NCI-H524 (cell line): ENCODE results near the gene RHOBTB1.

Experiments
- DNase-seq, 2 experiments: peaks; one replicate each; lab custom pipeline; 2025; lab: John Stamatoyannopoulos, UW

The RHOBTB1 gene

GRCh38 chr10:60964257-60965235 is 20.6 kb upstream of the RHOBTB1 start:
- peak; percentile 20 to 30 for DNase-seq

DNA sequence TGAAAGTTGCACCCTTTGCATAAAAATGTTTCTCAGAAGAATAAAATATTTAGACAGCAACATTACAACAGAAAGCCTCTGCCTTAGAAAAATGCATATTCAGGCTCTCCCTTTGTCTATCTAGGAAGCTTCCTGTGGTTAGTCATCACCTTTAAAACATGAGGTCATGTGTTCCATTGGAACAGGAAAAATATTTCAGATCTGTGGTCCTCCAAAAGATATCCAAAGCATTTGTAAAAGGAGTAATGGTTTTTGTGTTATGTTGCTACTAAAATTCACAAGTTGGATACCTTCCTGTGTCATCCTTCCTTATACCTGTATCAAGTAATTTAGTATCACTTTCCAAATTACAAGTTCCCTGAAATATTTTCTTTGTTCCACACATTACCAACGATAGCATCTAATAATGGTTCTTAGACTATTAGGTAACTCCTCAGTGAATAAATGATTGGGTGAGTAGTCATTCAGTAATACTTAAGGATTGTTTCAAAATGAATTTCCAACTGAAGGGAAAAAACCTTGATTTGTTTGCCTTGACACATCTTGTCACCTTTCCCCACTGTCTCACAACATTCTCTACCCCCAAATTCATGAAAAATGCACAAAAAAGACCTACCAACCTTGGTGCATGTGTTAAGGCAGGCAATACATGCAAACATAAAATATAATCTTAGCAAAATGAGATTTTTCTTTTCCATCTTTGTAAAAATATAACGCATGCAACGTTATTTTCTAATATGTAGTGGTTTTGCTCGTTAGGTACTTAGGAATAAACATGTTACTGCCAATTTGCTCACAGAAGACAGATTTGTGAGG is 19.7 kb upstream of the RHOBTB1 start:
- DNase-seq = no peak

GRCh38 chr10:60962946-60963345 is 19.0 kb upstream of the RHOBTB1 start:
- DNase-seq = no peak

GRCh38 chr10:60960913-60961312 is 16.9 kb upstream of the RHOBTB1 start:
- DNase-seq = no peak

DNA sequence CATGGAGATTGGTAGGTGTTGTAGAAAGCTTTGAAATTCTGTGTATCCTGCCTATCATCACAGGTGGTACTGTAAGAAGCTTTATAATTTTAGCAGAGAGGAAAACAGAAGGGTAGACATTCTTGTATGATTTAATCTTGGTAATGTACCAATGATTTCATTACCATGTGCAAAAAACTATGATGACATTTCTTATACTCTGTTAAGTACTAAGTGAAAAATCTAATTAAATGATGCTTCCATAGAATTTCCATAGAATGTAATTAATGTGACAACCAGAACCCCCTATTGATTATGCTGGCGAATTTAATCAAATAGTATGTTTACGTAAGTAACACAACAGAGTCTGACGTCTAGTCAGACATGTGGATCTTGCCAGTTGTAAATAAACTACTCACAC is 16.0 kb upstream of the RHOBTB1 start:
- DNase-seq = no peak

GRCh38 chr10:60958892-60959601 is 15.1 kb upstream of the RHOBTB1 start:
- no peak for DNase-seq

GRCh38 chr10:60957667-60958221 is 13.8 kb upstream of the RHOBTB1 start:
- DNase-seq = peak; percentile 16 to 56

DNA sequence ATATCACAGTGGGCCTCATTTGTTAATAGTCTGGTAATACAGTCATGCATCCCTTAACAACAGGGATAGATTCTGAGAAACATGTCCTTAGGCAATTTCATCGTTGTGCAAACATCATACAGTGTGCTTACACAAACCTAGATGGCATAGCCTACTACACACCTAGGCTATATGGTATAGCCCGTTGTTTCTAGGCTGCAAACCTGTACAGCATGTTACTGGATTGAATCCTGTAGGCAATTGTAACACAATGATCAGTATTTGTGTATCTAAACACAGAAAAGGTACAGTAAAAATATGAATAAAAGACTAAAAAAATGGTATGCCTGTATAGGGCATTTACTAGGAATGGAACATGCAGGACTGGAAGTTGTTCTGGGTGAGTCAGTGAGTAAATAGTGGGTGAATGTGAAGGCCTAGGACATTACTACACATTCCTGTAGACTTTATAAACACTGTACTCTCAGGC is 12.0 kb upstream of the RHOBTB1 start:
- no peak for DNase-seq

DNA sequence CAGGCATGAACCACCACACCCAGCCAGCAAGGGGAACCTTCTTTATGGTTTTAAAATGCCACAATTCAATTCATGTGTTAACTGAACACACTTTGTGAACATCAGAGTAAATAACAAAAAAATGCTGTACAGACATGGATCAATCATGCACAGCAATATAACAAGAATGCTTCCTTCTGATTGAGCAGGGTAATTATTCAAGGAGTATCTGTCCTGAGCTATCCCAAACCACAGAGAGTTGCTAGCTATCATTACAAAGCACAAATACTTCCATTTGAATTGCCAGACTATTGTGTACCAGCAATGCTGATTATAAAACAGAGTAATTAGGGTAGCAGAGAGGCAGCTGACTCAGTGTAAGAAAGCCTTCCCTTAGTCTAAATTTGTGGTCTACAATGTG is 11.3 kb upstream of the RHOBTB1 start:
- DNase-seq = no peak

DNA sequence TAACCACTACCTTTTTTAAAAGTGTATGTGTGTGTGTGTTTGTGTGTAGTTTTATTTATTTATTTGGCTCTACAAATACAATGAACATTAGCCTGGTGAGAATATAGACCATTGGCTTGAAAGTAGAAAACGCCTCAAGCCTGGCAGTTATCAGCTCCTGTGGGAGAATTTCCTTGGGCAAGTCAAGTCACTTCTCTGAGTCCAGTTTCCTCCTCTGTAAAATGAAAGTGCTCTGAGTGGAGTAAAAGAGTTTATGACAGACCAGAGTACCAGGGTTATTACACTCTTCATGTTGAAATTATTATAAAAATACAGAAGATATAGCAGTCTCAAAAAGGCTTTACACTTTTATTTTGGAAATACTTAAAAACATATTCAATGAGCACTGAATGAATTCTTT is 10.1 kb upstream of the RHOBTB1 start:
- DNase-seq = no peak

GRCh38 chr10:60953420-60953819 is 9.4 kb upstream of the RHOBTB1 start:
- no peak for DNase-seq

DNA sequence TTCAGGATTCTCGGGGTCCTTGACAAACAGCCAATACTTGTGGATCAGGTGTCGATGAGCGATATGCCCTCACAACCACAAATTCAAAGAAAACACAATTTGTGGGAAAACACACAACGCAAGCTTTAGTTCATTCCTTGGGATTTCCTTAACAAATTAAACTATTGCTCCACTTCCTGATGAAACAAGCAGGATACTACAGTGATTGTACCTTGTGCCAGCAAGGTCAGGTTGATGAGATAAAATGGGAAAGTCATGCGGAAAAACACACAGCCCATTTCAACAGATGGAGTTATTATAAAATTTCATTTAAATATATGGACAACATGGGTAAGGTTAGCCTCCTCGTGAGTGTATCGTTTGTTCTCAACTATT is 8.8 kb upstream of the RHOBTB1 start:
- DNase-seq = no peak

DNA sequence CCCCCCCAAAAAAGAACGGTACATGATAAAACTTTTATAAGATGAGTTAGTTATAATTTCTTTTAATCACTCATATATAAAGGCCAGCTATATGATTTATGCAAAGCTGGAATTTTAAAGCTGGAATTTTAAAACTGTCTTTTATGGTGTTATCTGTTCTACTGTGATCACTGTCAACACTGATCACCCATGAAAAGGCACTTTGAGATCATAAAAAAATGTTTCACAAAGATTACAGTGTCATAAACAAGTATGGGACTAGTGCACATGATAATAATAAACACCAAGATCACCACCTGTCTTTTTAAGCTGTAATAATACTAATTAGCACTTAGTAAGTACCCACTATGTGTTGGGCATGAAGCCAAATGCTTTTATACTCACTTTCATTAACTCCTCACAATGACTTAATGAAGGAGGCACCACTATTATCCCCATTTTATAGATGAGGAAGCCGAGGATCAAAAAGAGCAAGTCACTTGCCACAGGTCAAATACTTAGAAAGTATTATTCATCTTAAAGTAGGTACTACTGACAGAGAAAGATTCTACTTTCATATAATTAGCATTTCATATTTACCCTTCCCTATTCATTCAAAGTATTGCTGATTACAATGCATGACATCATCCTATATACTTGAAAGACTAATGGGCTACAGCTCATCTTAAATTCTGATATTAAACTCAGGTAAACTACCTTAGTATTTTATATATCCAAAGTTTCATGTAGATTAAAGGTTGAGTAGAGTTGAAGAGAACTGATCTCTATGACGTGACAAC is 8.3 kb upstream of the RHOBTB1 start:
- DNase-seq = no peak

- no peak for DNase-seq
Measured at GRCh38 chr10:60951272-60951724, 7.3 kb upstream of the RHOBTB1 start.

DNA sequence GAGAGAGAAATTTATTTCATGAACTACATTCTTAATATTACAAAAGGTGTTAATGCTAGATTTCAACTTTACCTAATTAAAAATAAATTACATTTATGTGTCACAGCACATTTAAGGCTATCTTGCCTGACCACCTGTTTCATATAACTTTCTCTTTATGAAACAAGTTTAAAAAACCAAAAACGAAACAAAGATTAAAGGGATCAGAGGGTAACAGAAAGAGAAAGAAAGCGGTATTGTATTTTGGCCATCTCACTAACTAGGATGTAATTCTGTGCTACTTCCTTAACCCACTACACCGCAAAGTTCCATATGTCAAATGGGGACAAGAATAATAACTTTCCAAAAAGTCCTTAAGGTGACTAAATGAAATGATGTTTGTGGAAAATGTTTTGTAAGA is 6.3 kb upstream of the RHOBTB1 start:
- DNase-seq = no peak

GRCh38 chr10:60948851-60949250 is 4.9 kb upstream of the RHOBTB1 start:
- no peak for DNase-seq

DNA sequence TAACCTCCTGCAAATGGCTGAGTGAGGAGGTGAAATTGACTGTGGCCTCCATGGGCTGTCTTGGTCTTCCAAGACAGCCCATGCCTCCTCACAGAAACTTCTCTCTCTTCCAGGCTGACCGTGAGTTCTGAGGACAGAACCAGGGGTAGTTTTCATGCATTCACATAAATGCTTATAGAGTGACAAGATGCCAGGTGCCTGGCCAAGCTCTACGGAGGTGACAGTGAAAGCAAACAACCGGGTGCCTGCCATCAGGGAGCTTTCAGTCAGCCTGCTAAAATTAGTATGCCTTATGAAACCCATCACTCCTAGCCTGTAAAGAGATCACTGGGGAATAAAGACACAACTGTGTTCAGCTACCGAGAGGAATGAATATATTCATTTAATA is 919 bp upstream of the RHOBTB1 start:
- DNase-seq = no peak

- DNase-seq = peak; percentile 18 to 29
Measured at GRCh38 chr10:60943316-60944057, 498 bp downstream of the RHOBTB1 start.

DNA sequence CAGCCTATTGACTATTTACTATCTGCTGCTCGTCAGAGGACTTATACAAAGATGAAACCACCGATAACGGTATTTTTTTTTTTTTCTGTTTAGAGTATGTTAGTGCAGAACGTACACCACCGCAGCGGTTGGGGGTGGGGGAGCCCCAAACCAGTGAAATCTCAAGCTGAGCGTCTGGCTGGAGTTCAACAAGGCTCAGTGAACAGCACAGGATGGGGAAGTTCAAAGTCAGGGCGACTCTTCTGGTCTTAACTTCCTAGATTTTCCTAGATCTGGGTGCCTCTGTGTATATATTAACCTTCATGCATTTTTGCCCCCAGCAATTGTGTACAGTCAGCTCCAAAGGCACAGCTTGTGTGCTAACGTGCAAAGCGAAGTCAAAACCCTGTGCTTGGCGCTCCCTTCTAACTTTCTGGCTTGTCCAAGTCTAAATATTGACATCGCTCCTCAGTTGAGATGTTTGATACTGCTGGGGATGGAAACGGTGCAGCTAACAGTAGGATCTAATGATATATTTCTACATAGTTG is 1.1 kb downstream of the RHOBTB1 start:
- DNase-seq = peak in 1 of 2 experiments; percentile 10
